Measurements from ENCODE around the gene ELMO2.
"Not testable (repeated sequence)": the region's sequence is repeated elsewhere in the genome, so short reads cannot be mapped to it uniquely, and the experiment has no call there.

The ELMO2 gene

GRCh38 chr20:46388201-46388836 is 18.1 kb downstream of the ELMO2 start:
- Histone ChIP-seq H3K9me3 (ENCODE audit: control insufficient read depth in 1 of 2, low read length in 2 of 2) (no peaks in the 10 kb centered on the region), H3K4me3 (ENCODE audit: low read depth in 1 of 2, low read length in 2 of 2) (no peak overlapping the region), H3K27me3 (ENCODE audit: low read depth, low read length) (no peaks in the 10 kb centered on the region), H3K36me3 (ENCODE audit: control insufficient read depth in 1 of 2, insufficient read depth in 2 of 2, low read length in 2 of 2) (peaks cover 67 to 93% of the 10 kb centered on the region in 2 donors), H3K4me1 (ENCODE audit: control insufficient read depth in 1 of 2, insufficient read depth in 2 of 2, low read length in 2 of 2) (peaks cover 0 to 3% of the 10 kb centered on the region in 2 donors), H3K27ac (ENCODE audit: low read length) (no peak overlapping the region)

- H3K4me1 ChIP-seq (ENCODE audit: control insufficient read depth in 1 of 2, insufficient read depth in 2 of 2, low read length in 2 of 2); H3K27ac ChIP-seq (ENCODE audit: low read length); H3K4me3 ChIP-seq (ENCODE audit: low read depth in 1 of 2, low read length in 2 of 2); H3K27me3 ChIP-seq (ENCODE audit: low read depth, low read length); H3K9me3 ChIP-seq (ENCODE audit: control insufficient read depth in 1 of 2, low read length in 2 of 2): not testable (repeated sequence)
- H3K36me3 ChIP-seq (ENCODE audit: control insufficient read depth in 1 of 2, insufficient read depth in 2 of 2, low read length in 2 of 2) = peaks cover 67 to 93% of the 10 kb centered on the region in 2 donors
Observed at GRCh38 chr20:46387054-46387453, 19.4 kb downstream of the ELMO2 start.

- H3K27me3 ChIP-seq (ENCODE audit: low read depth, low read length) = no peaks in the 10 kb centered on the region
- H3K36me3 ChIP-seq (ENCODE audit: control insufficient read depth in 1 of 2, insufficient read depth in 2 of 2, low read length in 2 of 2) = peaks cover 82 to 96% of the 10 kb centered on the region in 2 donors
- H3K4me1 ChIP-seq (ENCODE audit: control insufficient read depth in 1 of 2, insufficient read depth in 2 of 2, low read length in 2 of 2) = no peaks in the 10 kb centered on the region
- H3K4me3 ChIP-seq (ENCODE audit: low read depth in 1 of 2, low read length in 2 of 2) = no peak overlapping the region
- H3K27ac ChIP-seq (ENCODE audit: low read length) = no peak overlapping the region
- H3K9me3 ChIP-seq (ENCODE audit: control insufficient read depth in 1 of 2, low read length in 2 of 2) = no peaks in the 10 kb centered on the region
Observed at GRCh38 chr20:46378412-46379009, 27.9 kb downstream of the ELMO2 start.

GRCh38 chr20:46377518-46377917 is 28.9 kb downstream of the ELMO2 start:
- H3K4me3 ChIP-seq (ENCODE audit: low read depth in 1 of 2, low read length in 2 of 2) = no peak overlapping the region
- H3K9me3 ChIP-seq (ENCODE audit: control insufficient read depth in 1 of 2, low read length in 2 of 2) = no peaks in the 10 kb centered on the region
- H3K27me3 ChIP-seq (ENCODE audit: low read depth, low read length) = no peaks in the 10 kb centered on the region
- peaks cover 82 to 96% of the 10 kb centered on the region in 2 donors for H3K36me3 ChIP-seq (ENCODE audit: control insufficient read depth in 1 of 2, insufficient read depth in 2 of 2, low read length in 2 of 2)
- H3K4me1 ChIP-seq (ENCODE audit: control insufficient read depth in 1 of 2, insufficient read depth in 2 of 2, low read length in 2 of 2) = no peaks in the 10 kb centered on the region
- no peak overlapping the region for H3K27ac ChIP-seq (ENCODE audit: low read length)

GRCh38 chr20:46376196-46376785 is 30.1 kb downstream of the ELMO2 start:
- Histone ChIP-seq H3K27me3 (ENCODE audit: low read depth, low read length) (no peaks in the 10 kb centered on the region), H3K27ac (ENCODE audit: low read length) (no peak overlapping the region), H3K36me3 (ENCODE audit: control insufficient read depth in 1 of 2, insufficient read depth in 2 of 2, low read length in 2 of 2) (peaks cover 79 to 96% of the 10 kb centered on the region in 2 donors), H3K4me3 (ENCODE audit: low read depth in 1 of 2, low read length in 2 of 2) (no peak overlapping the region), H3K9me3 (ENCODE audit: control insufficient read depth in 1 of 2, low read length in 2 of 2) (no peaks in the 10 kb centered on the region), H3K4me1 (ENCODE audit: control insufficient read depth in 1 of 2, insufficient read depth in 2 of 2, low read length in 2 of 2) (no peaks in the 10 kb centered on the region)

- Histone ChIP-seq H3K36me3 (ENCODE audit: control insufficient read depth in 1 of 2, insufficient read depth in 2 of 2, low read length in 2 of 2) (peaks cover 80 to 96% of the 10 kb centered on the region in 2 donors), H3K4me3 (ENCODE audit: low read depth in 1 of 2, low read length in 2 of 2) (no peak overlapping the region), H3K9me3 (ENCODE audit: control insufficient read depth in 1 of 2, low read length in 2 of 2) (no peaks in the 10 kb centered on the region), H3K27ac (ENCODE audit: low read length) (no peak overlapping the region), H3K4me1 (ENCODE audit: control insufficient read depth in 1 of 2, insufficient read depth in 2 of 2, low read length in 2 of 2) (no peaks in the 10 kb centered on the region), H3K27me3 (ENCODE audit: low read depth, low read length) (no peaks in the 10 kb centered on the region)
Observed at GRCh38 chr20:46375771-46376170, 30.6 kb downstream of the ELMO2 start.

GRCh38 chr20:46374383-46374782 is 32.0 kb downstream of the ELMO2 start:
- H3K9me3 ChIP-seq (ENCODE audit: control insufficient read depth in 1 of 2, low read length in 2 of 2) = no peaks in the 10 kb centered on the region
- H3K27me3 ChIP-seq (ENCODE audit: low read depth, low read length) = no peaks in the 10 kb centered on the region
- peaks cover 81 to 93% of the 10 kb centered on the region in 2 donors for H3K36me3 ChIP-seq (ENCODE audit: control insufficient read depth in 1 of 2, insufficient read depth in 2 of 2, low read length in 2 of 2)
- no peaks in the 10 kb centered on the region for H3K4me1 ChIP-seq (ENCODE audit: control insufficient read depth in 1 of 2, insufficient read depth in 2 of 2, low read length in 2 of 2)
- no peak overlapping the region for H3K4me3 ChIP-seq (ENCODE audit: low read depth in 1 of 2, low read length in 2 of 2)
- no peak overlapping the region for H3K27ac ChIP-seq (ENCODE audit: low read length)

GRCh38 chr20:46371656-46372055 is 34.8 kb downstream of the ELMO2 start:
- H3K9me3 ChIP-seq (ENCODE audit: control insufficient read depth in 1 of 2, low read length in 2 of 2) = no peaks in the 10 kb centered on the region
- H3K4me3 ChIP-seq (ENCODE audit: low read depth in 1 of 2, low read length in 2 of 2) = no peak overlapping the region
- no peaks in the 10 kb centered on the region for H3K27me3 ChIP-seq (ENCODE audit: low read depth, low read length)
- H3K27ac ChIP-seq (ENCODE audit: low read length) = no peak overlapping the region
- peaks cover 81 to 92% of the 10 kb centered on the region in 2 donors for H3K36me3 ChIP-seq (ENCODE audit: control insufficient read depth in 1 of 2, insufficient read depth in 2 of 2, low read length in 2 of 2)
- no peaks in the 10 kb centered on the region for H3K4me1 ChIP-seq (ENCODE audit: control insufficient read depth in 1 of 2, insufficient read depth in 2 of 2, low read length in 2 of 2)

GRCh38 chr20:46368902-46369268 is 37.5 kb downstream of the ELMO2 start:
- Histone ChIP-seq H3K4me3 (ENCODE audit: low read depth in 1 of 2, low read length in 2 of 2) (no peak overlapping the region), H3K4me1 (ENCODE audit: control insufficient read depth in 1 of 2, insufficient read depth in 2 of 2, low read length in 2 of 2) (peaks cover 3 to 11% of the 10 kb centered on the region in 2 donors), H3K36me3 (ENCODE audit: control insufficient read depth in 1 of 2, insufficient read depth in 2 of 2, low read length in 2 of 2) (peaks cover 63 to 77% of the 10 kb centered on the region in 2 donors), H3K27ac (ENCODE audit: low read length) (no peak overlapping the region), H3K27me3 (ENCODE audit: low read depth, low read length) (no peaks in the 10 kb centered on the region), H3K9me3 (ENCODE audit: control insufficient read depth in 1 of 2, low read length in 2 of 2) (no peaks in the 10 kb centered on the region)

GRCh38 chr20:46367967-46368901 is 38.2 kb downstream of the ELMO2 start:
- H3K9me3 ChIP-seq (ENCODE audit: control insufficient read depth in 1 of 2, low read length in 2 of 2) = no peaks in the 10 kb centered on the region
- peaks cover 8 to 17% of the 10 kb centered on the region in 2 donors for H3K4me1 ChIP-seq (ENCODE audit: control insufficient read depth in 1 of 2, insufficient read depth in 2 of 2, low read length in 2 of 2)
- no peaks in the 10 kb centered on the region for H3K27me3 ChIP-seq (ENCODE audit: low read depth, low read length)
- H3K36me3 ChIP-seq (ENCODE audit: control insufficient read depth in 1 of 2, insufficient read depth in 2 of 2, low read length in 2 of 2) = peaks cover 58 to 74% of the 10 kb centered on the region in 2 donors
- no peak overlapping the region for H3K27ac ChIP-seq (ENCODE audit: low read length)
- H3K4me3 ChIP-seq (ENCODE audit: low read depth in 1 of 2, low read length in 2 of 2) = no peak overlapping the region

GRCh38 chr20:46367234-46367633 is 39.2 kb downstream of the ELMO2 start:
- Histone ChIP-seq H3K4me1 (ENCODE audit: control insufficient read depth in 1 of 2, insufficient read depth in 2 of 2, low read length in 2 of 2) (peaks cover 14 to 27% of the 10 kb centered on the region in 2 donors), H3K27ac (ENCODE audit: low read length) (no peak overlapping the region), H3K27me3 (ENCODE audit: low read depth, low read length) (no peaks in the 10 kb centered on the region), H3K36me3 (ENCODE audit: control insufficient read depth in 1 of 2, insufficient read depth in 2 of 2, low read length in 2 of 2) (peaks cover 55 to 64% of the 10 kb centered on the region in 2 donors), H3K4me3 (ENCODE audit: low read depth in 1 of 2, low read length in 2 of 2) (no peak overlapping the region), H3K9me3 (ENCODE audit: control insufficient read depth in 1 of 2, low read length in 2 of 2) (no peaks in the 10 kb centered on the region)
